ENCODE measurements around the gene SATB2.

SATB2 gene

GRCh38 chr2:199257261-199258224 lies 200.2 kb downstream of the SATB2 start:
- in situ Hi-C loops (cut with HindIII; ENCODE audit: low sequenced_read_pairs): no loop called here
- TF ChIP-seq CTCF (IDR thresholded peaks at IDR 0.05; ENCODE audit: low read depth, low read length, missing control alignments): no peak
- H3K4me3 ChIP-seq (ENCODE audit: low read depth, low read length): no peak overlapping the region
- no peak for DNase-seq (ENCODE audit: low read depth)

- H3K4me3 ChIP-seq (ENCODE audit: low read depth, low read length): no peak overlapping the region
- TF ChIP-seq CTCF (IDR thresholded peaks at IDR 0.05; ENCODE audit: low read depth, low read length, missing control alignments): no peak
- in situ Hi-C loops (cut with HindIII; ENCODE audit: low sequenced_read_pairs): no loop called here
- DNase-seq (ENCODE audit: low read depth): no peak
Measured at GRCh38 chr2:199230091-199230490, 227.6 kb downstream of the SATB2 start.

GRCh38 chr2:199228887-199229819 lies 228.6 kb downstream of the SATB2 start:
- no peak overlapping the region for H3K4me3 ChIP-seq (ENCODE audit: low read depth, low read length)
- peak; percentile 93 for DNase-seq (ENCODE audit: low read depth)
- in situ Hi-C loops (cut with HindIII; ENCODE audit: low sequenced_read_pairs): no loop called here
- no peak for TF ChIP-seq CTCF (IDR thresholded peaks at IDR 0.05; ENCODE audit: low read depth, low read length, missing control alignments)

- in situ Hi-C loops (cut with HindIII; ENCODE audit: low sequenced_read_pairs): no loop called here
- no peak for DNase-seq (ENCODE audit: low read depth)
- no peak overlapping the region for H3K4me3 ChIP-seq (ENCODE audit: low read depth, low read length)
- TF ChIP-seq CTCF (IDR thresholded peaks at IDR 0.05; ENCODE audit: low read depth, low read length, missing control alignments): no peak
Measured at GRCh38 chr2:199223791-199224190, 233.9 kb downstream of the SATB2 start.

GRCh38 chr2:199220920-199221319 lies 236.8 kb downstream of the SATB2 start:
- in situ Hi-C loops (cut with HindIII; ENCODE audit: low sequenced_read_pairs): no loop called here
- TF ChIP-seq CTCF (IDR thresholded peaks at IDR 0.05; ENCODE audit: low read depth, low read length, missing control alignments): no peak
- peak; percentile 23 for DNase-seq (ENCODE audit: low read depth)
- H3K4me3 ChIP-seq (ENCODE audit: low read depth, low read length): no peak overlapping the region

- TF ChIP-seq CTCF (IDR thresholded peaks at IDR 0.05; ENCODE audit: low read depth, low read length, missing control alignments): no peak
- H3K4me3 ChIP-seq (ENCODE audit: low read depth, low read length): no peak overlapping the region
- in situ Hi-C loops (cut with HindIII; ENCODE audit: low sequenced_read_pairs): no loop called here
- DNase-seq (ENCODE audit: low read depth): no peak
Measured at GRCh38 chr2:199219551-199219950, 238.2 kb downstream of the SATB2 start.
